Fibroblast of lung (primary cell): ENCODE results near the gene C6orf62. TPM values are rescaled to one million over a fixed set of nuclear protein-coding genes. Genes with fewer than 3 reads are reported as not detected.

Source experiments
- DNase-seq, 2 donors: peaks; one replicate each; pipeline versions ENCODE4 v3.0.0 to v3.0.0-alpha.2; 2010; ENCODE audit warnings: low read depth in 2 of 2
- H2AFZ ChIP-seq: 2 replicates; pipeline ENCODE4 v1.5.1; 2012; ENCODE audit warnings: low read length, control low read depth, inconsistent platforms
- H3K27ac ChIP-seq: 2 replicates; pipeline ENCODE4 v1.5.1; 2011; ENCODE audit warnings: low read length, control low read depth; ENCODE audit not compliant: insufficient read depth
- H3K27me3 ChIP-seq: 2 replicates; pipeline ENCODE4 v1.5.1; 2011; ENCODE audit warnings: mild to moderate bottlenecking, low read length; ENCODE audit not compliant: control insufficient read depth, insufficient read depth
- H3K36me3 ChIP-seq: 2 replicates; pipeline ENCODE4 v1.5.1; 2011; ENCODE audit warnings: low read length; ENCODE audit not compliant: control insufficient read depth, insufficient read depth
- H3K4me1 ChIP-seq: 2 replicates; pipeline ENCODE4 v1.5.1; 2011; ENCODE audit warnings: low read length; ENCODE audit not compliant: control insufficient read depth, insufficient read depth; ENCODE audit errors: extremely low read depth
- H3K4me2 ChIP-seq: 2 replicates; pipeline ENCODE4 v1.5.1; 2011; ENCODE audit warnings: low read length, control low read depth; ENCODE audit not compliant: insufficient read depth; ENCODE audit errors: extremely low read depth
- H3K4me3 ChIP-seq, 4 experiments: fragments of 200-600 bp in 1 of 4; sonication (generic) in 1 of 4; replicated peaks in 1 of 4; 2 replicates each; pipeline ENCODE4 v1.5.1; 2011 to 2016; ENCODE audit warnings: low read length in 4 of 4, low read depth in 3 of 4, mild to moderate bottlenecking in 3 of 4, control low read depth in 2 of 4, inconsistent platforms in 1 of 4, mixed read lengths in 1 of 4; ENCODE audit not compliant: insufficient read depth in 1 of 4; ENCODE audit errors: control extremely low read depth in 1 of 4
- H3K79me2 ChIP-seq: 2 replicates; pipeline ENCODE4 v1.5.1; 2012; ENCODE audit warnings: mild to moderate bottlenecking, low read length, inconsistent platforms; ENCODE audit not compliant: control insufficient read depth, insufficient read depth
- H3K9ac ChIP-seq: 2 replicates; pipeline ENCODE4 v1.5.1; 2011; ENCODE audit warnings: mild to moderate bottlenecking, low read length, control low read depth; ENCODE audit not compliant: insufficient read depth
- H3K9me3 ChIP-seq: 2 replicates; pipeline ENCODE4 v1.5.1; 2012; ENCODE audit warnings: low read depth, low read length; ENCODE audit not compliant: control insufficient read depth, insufficient read depth
- H4K20me1 ChIP-seq: 2 replicates; pipeline ENCODE4 v1.5.1; 2011; ENCODE audit warnings: low read length; ENCODE audit not compliant: control insufficient read depth, insufficient read depth; ENCODE audit errors: extremely low read depth
- CTCF ChIP-seq, 2 donors: IDR thresholded peaks in 1 of 2; conservative IDR thresholded peaks in 1 of 2; 1 replicate in 1 of 2; 2 replicates in 1 of 2; pipeline ENCODE4 v1.5.1; 2011 to 2012; ENCODE audit warnings: low read length in 2 of 2, control low read depth in 1 of 2, inconsistent platforms in 1 of 2, low read depth in 1 of 2, mild to moderate bottlenecking in 1 of 2
- EZH2 ChIP-seq: IDR thresholded peaks from 2 replicates; pipeline ENCODE4 v1.5.1; 2012; ENCODE audit warnings: low read length, control low read depth, mild to moderate bottlenecking; ENCODE audit errors: missing control alignments
- polyA plus RNA-seq, 2 donors: library from polyadenylated mRNA; depleted of rRNA in 1 of 2; stranded (reverse) in 1 of 2; unstranded in 1 of 2; fragments of >200 nt; gene quantifications; 2 replicates each; pipeline ENCODE4 v1.2.1, GENCODE V29; 2011 to 2012; ENCODE audit warnings: missing spikeins in 1 of 2
- total RNA-seq: library from RNA; depleted of rRNA; stranded (reverse); fragments of >200 nt; gene quantifications from 2 replicates; pipeline ENCODE4 v1.2.1, GENCODE V29; 2014

C6orf62 gene
- total and polyA plus RNA-seq, 2 donors (not counting 1 experiment from before 2014, with no cell fraction given) = 103 to 147 TPM

GRCh38 chr6:24723270-24723669 is 4.3 kb upstream of the C6orf62 start:
- Histone ChIP-seq H3K9ac (no peak overlapping the region), H3K79me2 (peaks cover 23% of the 10 kb centered on the region), H4K20me1 (peaks cover 2% of the 10 kb centered on the region), H3K36me3 (no peaks in the 10 kb centered on the region), H3K4me1 (no peaks in the 10 kb centered on the region), H3K27ac (no peak overlapping the region), H2AFZ (no peak overlapping the region), H3K9me3 (no peaks in the 10 kb centered on the region), H3K27me3 (no peaks in the 10 kb centered on the region), H3K4me2 (no peak overlapping the region), H3K4me3 (no peak overlapping the region)
- TF ChIP-seq CTCF (conservative IDR thresholded peaks at IDR 0.05 in 1 of 2, IDR thresholded peaks at IDR 0.05 in 1 of 2; ENCODE audit: low read depth in 1 of 2, low read length in 2 of 2) (no peak), EZH2 (no peak)
- no peak for DNase-seq

GRCh38 chr6:24721461-24722215 is 2.7 kb upstream of the C6orf62 start:
- Histone ChIP-seq H3K9me3 (no peaks in the 10 kb centered on the region), H3K9ac (peak overlapping the region; percentile 76), H3K4me3 (peak overlapping the region; percentile 60 to 80 (median 62)), H3K27me3 (no peaks in the 10 kb centered on the region), H3K36me3 (no peaks in the 10 kb centered on the region), H3K79me2 (peaks cover 39% of the 10 kb centered on the region), H3K27ac (peak overlapping the region; percentile 97), H2AFZ (peak overlapping the region; percentile 21), H3K4me1 (no peaks in the 10 kb centered on the region), H3K4me2 (peak overlapping the region; percentile 72), H4K20me1 (peaks cover 5% of the 10 kb centered on the region)
- no peak for TF ChIP-seq EZH2
- no peak for TF ChIP-seq CTCF (conservative IDR thresholded peaks at IDR 0.05 in 1 of 2, IDR thresholded peaks at IDR 0.05 in 1 of 2; ENCODE audit: low read depth in 1 of 2, low read length in 2 of 2)
- DNase-seq = no peak

- H3K4me2 ChIP-seq = peak overlapping the region; percentile 81
- DNase-seq = peak; percentile 100
- peaks cover 47% of the 10 kb centered on the region for H3K79me2 ChIP-seq
- TF ChIP-seq CTCF (conservative IDR thresholded peaks at IDR 0.05 in 1 of 2, IDR thresholded peaks at IDR 0.05 in 1 of 2; ENCODE audit: low read depth in 1 of 2, low read length in 2 of 2) (no peak), EZH2 (no peak)
- H3K36me3 ChIP-seq = no peaks in the 10 kb centered on the region
- peak overlapping the region; percentile 94 for H3K9ac ChIP-seq
- H4K20me1 ChIP-seq = peaks cover 5% of the 10 kb centered on the region
- peak overlapping the region; percentile 76 for H2AFZ ChIP-seq
- H3K4me1 ChIP-seq = no peaks in the 10 kb centered on the region
- no peaks in the 10 kb centered on the region for H3K9me3 ChIP-seq
- H3K27me3 ChIP-seq = no peaks in the 10 kb centered on the region
- peak overlapping the region; percentile 61 to 95 (median 91) for H3K4me3 ChIP-seq
- peak overlapping the region; percentile 97 for H3K27ac ChIP-seq
These were observed 1.9 kb upstream of the C6orf62 start for GRCh38 chr6:24720604-24721460.
